Kidney (tissue), 14 donors: ENCODE measurements around the gene MEP1A. TPM values are rescaled to one million over a fixed set of nuclear protein-coding genes. Genes with fewer than 3 reads are reported as not detected.

Experiments used
- DNase-seq, 5 donors: peaks; one replicate each; pipeline ENCODE4 v3.0.0-alpha.2; 2013 to 2020
- FAIRE-seq: peaks from 2 replicates; lab custom pipeline; 2012; peaks lifted over from hg19 to GRCh38; lab: Jason Lieb, UNC
- H3K27ac ChIP-seq, 2 donors: one replicate each; pipeline ENCODE4 v1.7.0; 2013; ENCODE audit warnings: low read depth in 2 of 2, low read length in 2 of 2, inconsistent platforms in 1 of 2
- H3K27me3 ChIP-seq: one replicate; pipeline ENCODE4 v1.7.1; 2013; ENCODE audit warnings: low read length, inconsistent platforms; ENCODE audit not compliant: control insufficient read depth, insufficient read depth
- H3K36me3 ChIP-seq, 3 donors: one replicate each; pipeline versions ENCODE4 v1.7.0 to v1.7.1; 2013; ENCODE audit warnings: low read length in 3 of 3, control low read depth in 1 of 3, inconsistent platforms in 1 of 3; ENCODE audit not compliant: insufficient read depth in 3 of 3, control insufficient read depth in 2 of 3
- H3K4me1 ChIP-seq, 3 donors: one replicate each; pipeline versions ENCODE4 v1.7.0 to v1.7.1; 2013; ENCODE audit warnings: low read length in 3 of 3, inconsistent platforms in 1 of 3, low read depth in 1 of 3; ENCODE audit not compliant: control insufficient read depth in 2 of 3, insufficient read depth in 2 of 3
- H3K4me3 ChIP-seq, 3 donors: one replicate each; pipeline versions ENCODE4 v1.7.0 to v1.8.1; 2013; ENCODE audit warnings: low read length in 3 of 3, control low read depth in 1 of 3, inconsistent platforms in 1 of 3
- H3K9ac ChIP-seq, 3 donors: one replicate each; pipeline versions ENCODE4 v1.7.0 to v1.7.1; 2013; ENCODE audit warnings: low read length in 3 of 3, control low read depth in 1 of 3, inconsistent platforms in 1 of 3
- H3K9me3 ChIP-seq, 3 donors: one replicate each; pipeline versions ENCODE4 v1.7.0 to v1.7.1; 2013; ENCODE audit warnings: low read length in 3 of 3, control low read depth in 1 of 3, inconsistent platforms in 1 of 3; ENCODE audit not compliant: control insufficient read depth in 2 of 3, insufficient read depth in 1 of 3
- CTCF ChIP-seq: IDR thresholded peaks from 3 replicates; pipeline ENCODE4 v1.5.1; 2012; ENCODE audit warnings: mild to moderate bottlenecking, moderate library complexity, borderline replicate concordance; ENCODE audit not compliant: insufficient read depth; ENCODE audit errors: extremely low read depth
- intact Hi-C: fragments of 100-400 bp; cut with DNase I; formaldehyde crosslinking; loops from one replicate; pipeline ENCODE4 v1.11.1; 2022
- polyA plus RNA-seq: library from polyadenylated mRNA; stranded (reverse); fragments of 350-450 nt; fragmentation: Illumina TruSeq; extraction: RNeasy Lipid Tissue Mini Kit (QIAGEN cat#74804); gene quantifications from one replicate; pipeline ENCODE4 v1.2.3, GENCODE V29; 2014; ENCODE audit warnings: low read depth, low replicate concordance; ENCODE audit not compliant: insufficient read depth
- total RNA-seq: library from RNA; stranded (reverse); fragmentation: NEBNext Ultra II Directional; extraction: Animal tissue kit (Norgen Biotek cat#: 25700); gene quantifications from one replicate; pipeline ENCODE4 v1.2.1, GENCODE V29; 2021
- donor health status: control.
- donor health status: control.
- donor health status: control.
- donor health status: control.
- donor health status: control.
- donor health status: DM: yes; HTN: yes; CAD: no.
- donor health status: Normal renal cell carcinoma (clear cell type).

The MEP1A gene
- total and polyA plus RNA-seq, 2 donors from 2014 or later, result 0.09 to 0.13 TPM

- intact Hi-C loops, result no loop called here
- Histone ChIP-seq H3K4me1 (no peaks in the 10 kb centered on the region), H3K36me3 (no peaks in the 10 kb centered on the region), H3K27me3 (no peaks in the 10 kb centered on the region), H3K4me3 (no peak overlapping the region), H3K9ac (no peak overlapping the region), H3K27ac (no peak overlapping the region), H3K9me3 (no peaks in the 10 kb centered on the region)
- DNase-seq (no peak), FAIRE-seq (no peak)
- TF ChIP-seq CTCF, result no peak
Observed at GRCh38 chr6:46776070-46776712, 17.0 kb upstream of the MEP1A start.

DNA sequence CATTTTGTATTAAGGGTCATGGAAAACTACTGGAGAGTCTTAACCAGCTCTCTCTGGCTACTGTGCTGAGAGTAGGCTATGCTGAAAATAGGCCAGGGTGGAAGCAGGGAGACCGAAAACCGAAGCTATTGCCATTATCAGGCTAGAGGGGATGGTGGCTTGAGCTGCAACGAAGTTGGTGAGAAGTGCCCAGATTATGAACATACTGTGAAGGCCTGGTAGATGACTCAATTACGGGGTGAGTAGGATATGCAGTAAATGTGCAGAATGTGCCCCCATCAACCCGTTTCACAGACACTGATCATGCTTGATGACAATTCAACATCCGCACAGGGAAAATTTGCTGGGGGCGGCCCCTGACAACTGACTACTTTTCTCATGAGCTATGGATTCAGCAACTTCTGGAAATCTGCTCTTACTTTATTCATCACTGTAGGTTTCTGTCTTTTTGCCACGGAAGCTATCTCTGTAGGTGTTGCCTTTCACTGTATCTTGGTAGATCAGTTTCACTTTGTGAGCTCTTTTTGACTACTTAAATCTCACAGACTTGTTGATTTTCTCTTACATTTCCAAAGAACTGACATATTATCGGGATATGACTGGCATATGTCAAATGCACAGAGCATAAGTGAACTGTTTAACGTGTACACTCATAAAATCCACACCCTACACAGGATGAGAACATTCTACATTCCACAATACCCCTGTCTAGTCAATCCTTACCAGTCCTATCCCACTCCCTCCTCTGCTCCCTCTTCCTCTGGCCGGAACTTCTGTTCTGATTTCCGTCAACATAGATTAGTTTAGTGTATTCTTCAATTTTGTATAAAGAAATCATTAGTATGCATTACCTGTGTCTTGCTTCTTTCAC, 15.5 kb upstream of the MEP1A start:
- Histone ChIP-seq H3K4me3 (no peak overlapping the region), H3K9me3 (no peaks in the 10 kb centered on the region), H3K9ac (no peak overlapping the region), H3K36me3 (no peaks in the 10 kb centered on the region), H3K27me3 (no peaks in the 10 kb centered on the region), H3K4me1 (no peaks in the 10 kb centered on the region), H3K27ac (no peak overlapping the region)
- intact Hi-C loops, result no loop called here
- TF ChIP-seq CTCF, result no peak
- DNase-seq, result no peak
- no peak for FAIRE-seq

DNA sequence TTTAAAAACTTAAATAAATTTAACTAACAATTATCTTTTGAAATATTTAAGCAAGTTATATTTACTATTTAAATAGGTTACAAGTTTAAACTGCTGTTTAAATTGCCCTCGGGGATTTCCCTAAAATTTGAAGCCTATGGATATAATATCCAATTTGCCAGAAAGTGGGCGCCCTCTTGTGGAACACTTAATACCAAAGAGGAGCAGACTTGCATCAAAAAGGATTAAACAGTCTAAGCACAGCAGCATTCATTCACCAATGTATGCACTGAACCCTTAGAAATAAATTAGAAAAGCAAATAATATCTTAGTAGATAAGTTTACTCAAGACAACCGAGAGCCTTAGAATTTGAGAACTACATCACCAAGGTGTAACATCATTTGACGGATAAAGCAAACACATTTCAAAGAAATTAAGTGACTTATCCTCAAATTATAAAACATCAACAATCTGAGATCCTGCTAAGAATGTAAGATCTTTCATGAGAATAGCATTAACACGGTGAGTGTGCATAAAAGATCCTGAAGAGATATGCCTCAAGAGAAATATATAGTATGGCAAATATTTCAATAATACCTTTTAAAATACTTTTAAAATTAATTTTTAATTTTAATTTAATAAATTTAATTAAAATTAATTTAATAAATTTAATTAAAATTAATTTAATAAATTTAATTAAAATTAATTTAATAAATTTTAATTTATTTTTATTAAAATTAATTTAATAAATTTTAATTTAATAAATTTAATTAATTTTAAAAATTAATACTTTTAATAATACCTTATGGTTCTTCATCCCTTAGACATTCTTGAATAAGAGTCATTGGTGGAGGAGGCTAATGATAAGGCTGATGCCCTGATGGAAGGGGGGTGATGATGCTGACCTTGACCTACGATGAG, 11.5 kb upstream of the MEP1A start:
- intact Hi-C loops, result no loop called here
- peak; percentile 58 for TF ChIP-seq CTCF

More for the DNA sequence above, 11.5 kb upstream of the MEP1A start:
- Histone ChIP-seq H3K9me3 (no peaks in the 10 kb centered on the region), H3K9ac (no peak overlapping the region), H3K36me3 (no peaks in the 10 kb centered on the region), H3K4me1 (no peaks in the 10 kb centered on the region), H3K27me3 (no peaks in the 10 kb centered on the region), H3K27ac (no peak overlapping the region), H3K4me3 (no peak overlapping the region)
- DNase-seq, result peak in 4 of 5 donors; percentile 45 to 87 (median 72)
- peak; percentile 98 for FAIRE-seq
